HepG2 (cell line): ENCODE measurements around the gene SPDL1. TPM values are rescaled to one million over a fixed set of nuclear protein-coding genes. Genes with fewer than 3 reads are reported as not detected.

ENCODE experiments used
- ATAC-seq: fragments of 200-7000 bp; cut with Tn5 transposase; 3 replicates; pipeline ENCODE4 v1.9.1; 2020; ENCODE audit warnings: mild to moderate bottlenecking, moderate library complexity
- BruUV-seq: library from RNA; stranded (reverse); fragments of 400-500 nt; replicated peaks from 2 replicates; lab custom pipeline; 2021; lab: Mats Ljungman, UMichigan
- CTCF ChIA-PET: fragments of 300-600 bp; formaldehyde crosslinking; extraction: SDS; loops from one replicate; lab custom pipeline; 2021; ENCODE audit warnings: low total read pairs, inconsistent platforms, low intra/inter-chr PET ratio; lab: Yijun Ruan, JAX
- POLR2A ChIA-PET: fragments of 350-600 bp; sonication (Branson Sonifier 250); formaldehyde crosslinking; loops from one replicate; lab custom pipeline; 2020; ENCODE audit warnings: antibody characterized with exemption, inconsistent platforms; lab: Yijun Ruan, JAX
- DNase-seq: peaks from one replicate; pipeline ENCODE4 v3.0.0-alpha.2; 2015; ENCODE audit warnings: low spot score
- FAIRE-seq: peaks from 3 replicates; lab custom pipeline; 2011; peaks lifted over from hg19 to GRCh38; lab: Jason Lieb, UNC
- H2AFZ ChIP-seq: one replicate; pipeline ENCODE4 v1.6.1; 2011; ENCODE audit warnings: low read length, inconsistent platforms
- H3K27ac ChIP-seq: fragments of 300-600 bp; 3 replicates; pipeline ENCODE4 v1.8.0; 2011; ENCODE audit warnings: mixed run types, mild to moderate bottlenecking, mixed read lengths, low read length, inconsistent platforms; ENCODE audit not compliant: insufficient read depth; ENCODE audit errors: extremely low read length
- H3K27me3 ChIP-seq, 2 experiments: fragments of 200-600 bp in 1 of 2; 2 replicates in 1 of 2; 3 replicates in 1 of 2; pipeline versions ENCODE4 v1.6.0 to v1.8.0; 2011; ENCODE audit warnings: low read length in 2 of 2, mild to moderate bottlenecking in 2 of 2, moderate library complexity in 2 of 2, inconsistent platforms in 1 of 2; ENCODE audit not compliant: insufficient read depth in 2 of 2, control insufficient read depth in 1 of 2
- H3K36me3 ChIP-seq, 2 experiments: fragments of 200-600 bp in 1 of 2; replicated peaks in 1 of 2; 2 replicates in 1 of 2; 3 replicates in 1 of 2; pipeline versions ENCODE4 v1.5.1 to v1.8.0; 2011; ENCODE audit warnings: low read length in 2 of 2, inconsistent platforms in 1 of 2; ENCODE audit not compliant: insufficient read depth in 2 of 2, control insufficient read depth in 1 of 2
- H3K4me1 ChIP-seq: 2 replicates; pipeline ENCODE4 v1.5.1; 2012; ENCODE audit warnings: low read length, inconsistent platforms; ENCODE audit not compliant: insufficient read depth
- H3K4me2 ChIP-seq: 2 replicates; pipeline ENCODE4 v1.6.0; 2011; ENCODE audit warnings: low read depth, low read length, inconsistent platforms
- H3K4me3 ChIP-seq, 3 experiments: fragments of 200-600 bp in 1 of 3; sonication (generic), shearing (Covaris generic) in 1 of 3; replicated peaks in 1 of 3; 2 replicates each; pipeline ENCODE4 v1.5.1; 2011 to 2016; ENCODE audit warnings: low read length in 3 of 3, inconsistent platforms in 2 of 3, low read depth in 2 of 3, mild to moderate bottlenecking in 2 of 3, control low read depth in 1 of 3, mixed read lengths in 1 of 3; ENCODE audit not compliant: insufficient read depth in 1 of 3
- H3K79me2 ChIP-seq: one replicate; pipeline ENCODE4 v1.6.1; 2011; ENCODE audit warnings: low read length, inconsistent platforms; ENCODE audit not compliant: insufficient read depth
- H3K9ac ChIP-seq: 2 replicates; pipeline ENCODE4 v1.6.0; 2011; ENCODE audit warnings: mild to moderate bottlenecking, low read depth, low read length, inconsistent platforms; ENCODE audit not compliant: insufficient read depth
- H3K9me3 ChIP-seq: 2 replicates; pipeline ENCODE4 v1.5.1; 2012; ENCODE audit warnings: mild to moderate bottlenecking, low read length
- H4K20me1 ChIP-seq: 2 replicates; pipeline ENCODE4 v1.6.0; 2011; ENCODE audit warnings: inconsistent platforms, mild to moderate bottlenecking, low read length, moderate library complexity; ENCODE audit not compliant: insufficient read depth
- MIER2 ChIP-seq: IDR thresholded peaks from 2 replicates; pipeline ENCODE4 v1.6.1; 2016; ENCODE audit warnings: missing biosample characterization, missing genetic modification reagents
- NFYC ChIP-seq: IDR thresholded peaks from 2 replicates; pipeline ENCODE4 v1.6.1; 2016; ENCODE audit warnings: missing genetic modification reagents, missing compliant biosample characterization
- REST ChIP-seq, 2 experiments: IDR thresholded peaks; 2 replicates each; pipeline ENCODE4 v1.6.1; 2011 to 2012; ENCODE audit warnings: low read length in 2 of 2, borderline replicate concordance in 1 of 2, low read depth in 1 of 2, mild to moderate bottlenecking in 1 of 2, moderate library complexity in 1 of 2
- SMC3 ChIP-seq: IDR thresholded peaks from 2 replicates; pipeline ENCODE4 v1.6.1; 2011; ENCODE audit warnings: low read length, improper control_type of control experiment
- ZNF7 ChIP-seq: IDR thresholded peaks from 2 replicates; pipeline ENCODE4 v1.6.1; 2016; ENCODE audit warnings: missing biosample characterization, missing genetic modification reagents
- ZNF782 ChIP-seq: sonication (generic); formaldehyde crosslinking; IDR thresholded peaks from 2 replicates; pipeline ENCODE4 v1.4.0; 2020; ENCODE audit warnings: missing genetic modification reagents, mild to moderate bottlenecking, borderline replicate concordance
- WGBS: methylation state at CpG from one replicate; pipeline ENCODE4 v1.1.6; 2017; ENCODE audit warnings: low lambda C conversion rate; 5-methylcytosine and 5-hydroxymethylcytosine counted together
- in situ Hi-C: cut with HindIII; loops from 2 replicates; pipeline ENCODE4 v1.10.0; 2017; ENCODE audit warnings: low pct_unique_long_range_greater_than_20kb; ENCODE audit not compliant: extremely low pct_ligation_motif_present
- intact Hi-C: fragments of 100-400 bp; cut with micrococcal nuclease; formaldehyde crosslinking; loops from one replicate; pipeline ENCODE4 v1.10.0; 2022; ENCODE audit not compliant: unreplicated experiment
- polyA plus RNA-seq, 8 experiments: library from polyadenylated mRNA; depleted of rRNA in 3 of 8; stranded (reverse) in 7 of 8; unstranded in 1 of 8; fragments of >200 nt; fragmentation: Illumina TruSeq in 4 of 8; extraction: Trizol in 4 of 8; gene quantifications; 2 replicates each; pipeline versions ENCODE4 v1.2.1 to v1.2.3, GENCODE V29; 2011 to 2016; ENCODE audit warnings: low read depth in 4 of 8, missing spikeins in 1 of 8, mixed read lengths in 1 of 8; ENCODE audit not compliant: insufficient read depth in 1 of 8
- total RNA-seq, 5 experiments: library from RNA; depleted of rRNA; stranded (reverse); fragments of >200 nt; fragmentation: Illumina TruSeq; extraction: Trizol; gene quantifications; 2 replicates each; pipeline ENCODE4 v1.2.3, GENCODE V29; 2016; ENCODE audit warnings: low read depth in 1 of 5

SPDL1 gene
- total and polyA plus RNA-seq, 2 of the 13 experiments (the other 11 are each of a cell fraction or from before 2014, with no cell fraction given), result 10.9 to 36.6 TPM

- TF ChIP-seq NFYC (CRISPR knock-in tag) (no peak), ZNF7 (no peak)
- TF ChIP-seq, all 625 proteins: peak for 0
Observed at GRCh38 chr5:169637549-169638121, 54.1 kb downstream of the SPDL1 start (continued).

- in situ Hi-C loops (no loop called here), intact Hi-C loops (no loop called here)
- Histone ChIP-seq H3K27me3 (no peaks in the 10 kb centered on the region; a peak in 2 of 5 replicates), H3K4me2 (no peak overlapping the region), H4K20me1 (no peaks in the 10 kb centered on the region), H3K9ac (no peak overlapping the region), H3K4me1 (no peaks in the 10 kb centered on the region), H3K27ac (no peak overlapping the region), H3K9me3 (no peaks in the 10 kb centered on the region), H3K79me2 (no peaks in the 10 kb centered on the region), H2AFZ (no peak overlapping the region), H3K4me3 (no peak overlapping the region), H3K36me3 (no peaks in the 10 kb centered on the region)
- ATAC-seq, result no peak
- BruUV-seq, result no TSS peak
- 2% methylated on average over 6 of the region's 6 CpGs for WGBS
- ChIA-PET POLR2A (no interaction called here), CTCF (no interaction called here)
- FAIRE-seq, result no peak
- no peak for DNase-seq
- TF ChIP-seq SMC3 (no peak), MIER2 (CRISPR knock-in tag) (peak; percentile 72; the same call in 1 of the 2 replicates), REST (IDR thresholded peaks at IDR 0.05; ENCODE audit: borderline replicate concordance in 1 of 2, low read depth in 1 of 2, low read length in 2 of 2) (peak; percentile 42 to 86), ZNF782 (no peak)
Observed at GRCh38 chr5:169641253-169641652, 57.7 kb downstream of the SPDL1 start.
